Measurements from ENCODE around the gene ABCB9.

- TF ChIP-seq, protein P1, sequence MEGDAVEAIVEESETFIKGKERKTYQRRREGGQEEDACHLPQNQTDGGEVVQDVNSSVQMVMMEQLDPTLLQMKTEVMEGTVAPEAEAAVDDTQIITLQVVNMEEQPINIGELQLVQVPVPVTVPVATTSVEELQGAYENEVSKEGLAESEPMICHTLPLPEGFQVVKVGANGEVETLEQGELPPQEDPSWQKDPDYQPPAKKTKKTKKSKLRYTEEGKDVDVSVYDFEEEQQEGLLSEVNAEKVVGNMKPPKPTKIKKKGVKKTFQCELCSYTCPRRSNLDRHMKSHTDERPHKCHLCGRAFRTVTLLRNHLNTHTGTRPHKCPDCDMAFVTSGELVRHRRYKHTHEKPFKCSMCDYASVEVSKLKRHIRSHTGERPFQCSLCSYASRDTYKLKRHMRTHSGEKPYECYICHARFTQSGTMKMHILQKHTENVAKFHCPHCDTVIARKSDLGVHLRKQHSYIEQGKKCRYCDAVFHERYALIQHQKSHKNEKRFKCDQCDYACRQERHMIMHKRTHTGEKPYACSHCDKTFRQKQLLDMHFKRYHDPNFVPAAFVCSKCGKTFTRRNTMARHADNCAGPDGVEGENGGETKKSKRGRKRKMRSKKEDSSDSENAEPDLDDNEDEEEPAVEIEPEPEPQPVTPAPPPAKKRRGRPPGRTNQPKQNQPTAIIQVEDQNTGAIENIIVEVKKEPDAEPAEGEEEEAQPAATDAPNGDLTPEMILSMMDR (IDR thresholded peaks at IDR 0.05), result no peak
- TF ChIP-seq POLR2A (IDR thresholded peaks at IDR 0.05), result no peak
These were observed 12.3 kb upstream of the ABCB9 start for GRCh38 chr12:122978507-122978955.

Data from right lobe of liver (tissue), 4 donors.